H1 (cell line): ENCODE data around the gene NOC4L. TPM values are rescaled to one million over a fixed set of nuclear protein-coding genes. Genes with fewer than 3 reads are reported as not detected.

Experiments used
- CTCF ChIA-PET: fragments of 300-600 bp; sonication (Branson Sonifier 250); formaldehyde crosslinking; loops from one replicate; lab custom pipeline; 2021; ENCODE audit not compliant: partially characterized antibody; lab: Charles Lee
- POLR2A ChIA-PET: fragments of 300-600 bp; sonication (Branson Sonifier 250); formaldehyde crosslinking; loops from one replicate; lab custom pipeline; 2021; ENCODE audit warnings: inconsistent platforms; ENCODE audit not compliant: partially characterized antibody; lab: Charles Lee
- DNase-seq, 2 experiments: peaks; one replicate each; pipeline versions ENCODE4 v3.0.0 to v3.0.0-alpha.2; 2010 to 2022; ENCODE audit warnings: low spot score in 2 of 2, low read depth in 1 of 2, mixed read lengths in 1 of 2
- FAIRE-seq: peaks from 2 replicates; lab custom pipeline; 2011; peaks lifted over from hg19 to GRCh38; lab: Jason Lieb, UNC
- H2AFZ ChIP-seq: 2 replicates; pipeline ENCODE4 v1.8.1; 2012; ENCODE audit warnings: low read length, inconsistent platforms
- H2AK5ac ChIP-seq: 2 replicates; pipeline ENCODE4 v1.6.1; 2013; ENCODE audit warnings: low read depth, low read length
- H2BK120ac ChIP-seq: replicated peaks from 2 replicates; pipeline ENCODE3; 2013; ENCODE audit warnings: low read depth, low read length, inconsistent platforms
- H2BK12ac ChIP-seq: 2 replicates; pipeline ENCODE4 v1.6.1; 2013; ENCODE audit warnings: low read depth, low read length
- H2BK15ac ChIP-seq: 2 replicates; pipeline ENCODE4 v1.6.1; 2013; ENCODE audit warnings: low read length
- H2BK20ac ChIP-seq: 2 replicates; pipeline ENCODE4 v1.6.1; 2013; ENCODE audit warnings: low read length
- H2BK5ac ChIP-seq: 2 replicates; pipeline ENCODE4 v1.6.1; 2013; ENCODE audit warnings: low read depth, low read length
- H3K14ac ChIP-seq: 2 replicates; pipeline ENCODE4 v1.6.1; 2013; ENCODE audit warnings: inconsistent platforms; ENCODE audit not compliant: insufficient read length
- H3K18ac ChIP-seq: 2 replicates; pipeline ENCODE4 v1.6.1; 2013; ENCODE audit warnings: low read length; ENCODE audit errors: extremely low read depth
- H3K23ac ChIP-seq: 2 replicates; pipeline ENCODE4 v1.6.1; 2013; ENCODE audit warnings: inconsistent platforms; ENCODE audit not compliant: insufficient read length
- H3K23me2 ChIP-seq: 2 replicates; pipeline ENCODE4 v1.6.1; 2013; ENCODE audit warnings: low read depth, low read length
- H3K27ac ChIP-seq: 2 replicates; pipeline ENCODE4 v1.6.1; 2011; ENCODE audit warnings: low read depth, low read length, inconsistent platforms
- H3K27me3 ChIP-seq, 4 experiments: replicated peaks in 1 of 4; 1 replicate in 1 of 4; 2 replicates in 3 of 4; pipeline versions ENCODE4 v1.6.1 to v1.8.1; 2011 to 2013; ENCODE audit warnings: low read length in 3 of 4, mild to moderate bottlenecking in 3 of 4, inconsistent platforms in 2 of 4, mixed read lengths in 2 of 4, moderate library complexity in 1 of 4; ENCODE audit not compliant: control insufficient read depth in 3 of 4, insufficient read depth in 3 of 4; ENCODE audit errors: extremely low read depth in 1 of 4
- H3K36me3 ChIP-seq, 4 experiments: 2 replicates each; pipeline versions ENCODE4 v1.6.1 to v1.8.1; 2011 to 2013; ENCODE audit warnings: mild to moderate bottlenecking in 4 of 4, low read length in 3 of 4, moderate library complexity in 2 of 4, control low read depth in 1 of 4, inconsistent platforms in 1 of 4; ENCODE audit not compliant: insufficient read depth in 4 of 4, control insufficient read depth in 2 of 4
- H3K4ac ChIP-seq: replicated peaks from 2 replicates; pipeline ENCODE3; 2013; ENCODE audit warnings: low read length, low read depth, mixed read lengths, inconsistent platforms; ENCODE audit not compliant: insufficient read length
- H3K4me1 ChIP-seq, 4 experiments: replicated peaks in 1 of 4; 1 replicate in 1 of 4; 2 replicates in 3 of 4; pipeline versions ENCODE4 v1.6.1 to v1.8.1; 2011 to 2013; ENCODE audit warnings: low read length in 3 of 4, inconsistent platforms in 2 of 4, mixed read lengths in 1 of 4; ENCODE audit not compliant: insufficient read depth in 4 of 4, control insufficient read depth in 3 of 4
- H3K4me2 ChIP-seq, 2 experiments: 2 replicates each; pipeline versions ENCODE4 v1.6.1 to v1.8.1; 2011 to 2013; ENCODE audit warnings: low read depth in 2 of 2, low read length in 2 of 2, control low read depth in 1 of 2, inconsistent platforms in 1 of 2, mild to moderate bottlenecking in 1 of 2; ENCODE audit not compliant: insufficient read depth in 1 of 2
- H3K4me3 ChIP-seq, 4 experiments: fragments of 200-600, 300-600 bp in 1 of 4; sonication (generic), shearing (Covaris generic), sonication (Bioruptor Twin) in 1 of 4; 2 replicates each; pipeline versions ENCODE4 v1.5.1 to v1.8.1; 2011 to 2016; ENCODE audit warnings: low read length in 4 of 4, low read depth in 3 of 4, control low read depth in 2 of 4, inconsistent platforms in 2 of 4, mild to moderate bottlenecking in 2 of 4, mixed read lengths in 1 of 4, moderate library complexity in 1 of 4; ENCODE audit not compliant: insufficient read depth in 2 of 4; ENCODE audit errors: extremely low read depth in 1 of 4
- H3K56ac ChIP-seq: replicated peaks from 2 replicates; pipeline ENCODE3; 2013; ENCODE audit warnings: low read depth, mild to moderate bottlenecking, mixed read lengths, low read length, inconsistent platforms; ENCODE audit not compliant: insufficient read length
- H3K79me1 ChIP-seq: 2 replicates; pipeline ENCODE4 v1.6.1; 2013; ENCODE audit warnings: low read depth, low read length, control low read depth
- H3K79me2 ChIP-seq, 2 experiments: 2 replicates each; pipeline versions ENCODE4 v1.6.1 to v1.8.1; 2012 to 2013; ENCODE audit warnings: low read length in 2 of 2, mild to moderate bottlenecking in 2 of 2, inconsistent platforms in 1 of 2; ENCODE audit not compliant: insufficient read depth in 2 of 2, control insufficient read depth in 1 of 2
- H3K9ac ChIP-seq, 4 experiments: replicated peaks in 1 of 4; 1 replicate in 1 of 4; 2 replicates in 3 of 4; pipeline versions ENCODE4 v1.6.1 to v1.8.1; 2011 to 2013; ENCODE audit warnings: low read depth in 3 of 4, low read length in 3 of 4, control low read depth in 2 of 4, mild to moderate bottlenecking in 2 of 4, moderate library complexity in 2 of 4, inconsistent platforms in 1 of 4; ENCODE audit errors: extremely low read depth in 1 of 4
- H3K9me3 ChIP-seq, 2 experiments: 2 replicates each; pipeline versions ENCODE4 v1.6.1 to v1.8.1; 2012 to 2013; ENCODE audit warnings: mild to moderate bottlenecking in 2 of 2, moderate library complexity in 2 of 2, control low read depth in 1 of 2, inconsistent platforms in 1 of 2, low read depth in 1 of 2, low read length in 1 of 2, mixed read lengths in 1 of 2; ENCODE audit not compliant: insufficient read depth in 2 of 2
- H4K20me1 ChIP-seq, 2 experiments: replicated peaks in 1 of 2; 2 replicates each; pipeline versions ENCODE3 to v1.8.1; 2011 to 2013; ENCODE audit warnings: inconsistent platforms in 2 of 2, low read length in 2 of 2, mild to moderate bottlenecking in 1 of 2; ENCODE audit not compliant: insufficient read depth in 2 of 2, control insufficient read depth in 1 of 2
- H4K5ac ChIP-seq: 2 replicates; pipeline ENCODE4 v1.6.1; 2013; ENCODE audit warnings: low read length, low read depth, mixed read lengths, inconsistent platforms; ENCODE audit not compliant: insufficient read length
- H4K8ac ChIP-seq: 2 replicates; pipeline ENCODE4 v1.8.0; 2013; ENCODE audit warnings: mild to moderate bottlenecking, moderate library complexity, low read length, inconsistent platforms; ENCODE audit not compliant: insufficient read depth; ENCODE audit errors: extremely low read depth
- H4K91ac ChIP-seq: replicated peaks from 2 replicates; pipeline ENCODE3; 2013; ENCODE audit warnings: low read length, mixed read lengths, inconsistent platforms; ENCODE audit not compliant: insufficient read length
- CBX5 ChIP-seq: fragments of 300-800, 300-1000 bp; sonication (generic); IDR thresholded peaks from 2 replicates; pipeline ENCODE4 v1.7.1; 2016; ENCODE audit warnings: antibody characterized with exemption, low read length, low read depth
- MAFK ChIP-seq: IDR thresholded peaks from 2 replicates; pipeline ENCODE4 v1.6.1; 2012; ENCODE audit warnings: low read depth, mild to moderate bottlenecking, improper control_type of control experiment, low read length
- RBBP5 ChIP-seq: IDR thresholded peaks from 2 replicates; pipeline ENCODE4 v1.7.1; 2012; ENCODE audit warnings: low read depth, mild to moderate bottlenecking, inconsistent platforms, low read length, moderate library complexity, borderline replicate concordance
- TEAD4 ChIP-seq: IDR thresholded peaks from 2 replicates; pipeline ENCODE4 v1.6.1; 2012; ENCODE audit warnings: low read depth, low read length, inconsistent platforms, mixed read lengths
- WGBS, 2 experiments: shearing (Covaris generic) in 1 of 2; methylation state at CpG; one replicate each; pipeline versions ENCODE4 v1.1.6 to v1.1.7; 2013 to 2015; ENCODE audit warnings: low lambda C conversion rate in 2 of 2, mixed read lengths in 2 of 2, inconsistent platforms in 1 of 2, low coverage in 1 of 2, missing lambda C conversion rate in 1 of 2; ENCODE audit not compliant: insufficient replicate concordance in 2 of 2, insufficient coverage in 1 of 2, insufficient read length in 1 of 2; ENCODE audit errors: extremely low coverage in 1 of 2, missing lambda C conversion rate in 1 of 2; 5-methylcytosine and 5-hydroxymethylcytosine counted together
- polyA plus RNA-seq, 7 experiments: library from polyadenylated mRNA; depleted of rRNA in 3 of 7; stranded (reverse) in 5 of 7; unstranded in 2 of 7; fragments of >200 nt in 5 of 7; fragments of 200-250 nt in 2 of 7; gene quantifications; 1 replicate in 5 of 7; 2 replicates in 1 of 7; 4 replicates in 1 of 7; pipeline versions ENCODE4 v1.2.1 to v1.2.3, GENCODE V29; 2011 to 2013; ENCODE audit warnings: missing spikeins in 2 of 7, mixed read lengths in 2 of 7
- total RNA-seq: library from RNA; stranded (reverse); fragmentation: NEBNext Ultra II Directional; extraction: Animal tissue kit (Norgen Biotek cat#: 25700); gene quantifications from 2 replicates; pipeline ENCODE4 v1.2.1, GENCODE V29; 2021

The NOC4L gene
- total and polyA plus RNA-seq, 2 of the 8 experiments (the other 6 are each of a cell fraction or from before 2014, with no cell fraction given) = 26.8 to 40.3 TPM

DNA sequence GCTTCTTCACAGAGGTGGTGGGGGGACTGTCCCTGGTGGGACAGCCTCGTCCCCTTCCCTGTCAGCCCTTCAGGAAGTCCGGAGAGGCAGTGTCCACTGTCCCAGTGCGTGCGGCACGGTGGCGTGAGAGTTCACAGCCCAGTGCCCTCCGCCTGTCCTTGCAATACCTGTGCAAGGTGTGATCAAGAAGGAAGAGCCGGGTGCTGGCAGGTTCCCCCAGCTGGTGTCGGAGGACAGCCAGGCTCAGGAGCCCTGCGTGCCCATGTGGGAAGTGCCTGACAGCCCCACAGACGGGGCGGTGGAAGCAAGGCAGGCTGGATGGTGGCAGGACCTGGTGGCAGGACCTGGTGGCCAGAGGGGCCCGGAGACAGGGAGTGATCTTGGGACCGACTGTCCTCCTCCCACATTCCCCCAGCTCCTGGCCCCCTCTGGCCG, 16.4 kb downstream of the NOC4L start:
- Histone ChIP-seq H3K23ac (no peak overlapping the region), H2BK12ac (no peak overlapping the region), H3K27ac (no peak overlapping the region), H3K27me3 (peaks cover 0 to 4% (median 2%) of the 10 kb centered on the region in 4 experiments; a peak in 4 of 7 replicates), H2BK15ac (no peak overlapping the region), H4K5ac (no peak overlapping the region), H3K4me3 (no peak overlapping the region), H3K4me2 (no peak overlapping the region), H3K4ac (no peak overlapping the region), H3K23me2 (peaks cover 30% of the 10 kb centered on the region), H3K9me3 (peaks cover 0 to 20% of the 10 kb centered on the region in 2 experiments; a peak in 3 of 4 replicates), H3K79me2 (peaks cover 0 to 3% of the 10 kb centered on the region in 2 experiments; a peak in 1 of 4 replicates), H2BK120ac (no peak overlapping the region), H3K18ac (no peak overlapping the region), H4K91ac (no peak overlapping the region), H3K36me3 (peaks cover 8 to 25% (median 20%) of the 10 kb centered on the region in 4 experiments; a peak in 5 of 8 replicates), H3K14ac (no peak overlapping the region), H2AFZ (no peak overlapping the region), H4K20me1 (peaks cover 0 to 27% of the 10 kb centered on the region in 2 experiments), H2BK20ac (no peak overlapping the region), H3K4me1 (no peaks in the 10 kb centered on the region; a peak in 1 of 7 replicates), H2BK5ac (no peak overlapping the region), H3K79me1 (peaks cover 10% of the 10 kb centered on the region; the same call in 1 of the 2 replicates), H3K56ac (no peak overlapping the region), H2AK5ac (no peak overlapping the region), H3K9ac (no peak overlapping the region), H4K8ac (no peak overlapping the region)
- ChIA-PET POLR2A (interaction anchor here (1.1 to 1.3 kb wide), 3 partner anchors 15 to 23 kb away, joined by 3 to 4 read pairs (median 3); no protein-coding TSS in a partner anchor), CTCF (interaction anchor here (0.6 to 2.2 kb wide), 7 partner anchors 8 to 59 kb away, joined by 3 to 9 read pairs (median 3); no protein-coding TSS in a partner anchor)
- TF ChIP-seq CBX5 = no peak
- TF ChIP-seq TEAD4 = no peak
- no peak for TF ChIP-seq MAFK
- TF ChIP-seq RBBP5 = no peak
- DNase-seq (no peak), FAIRE-seq (no peak)
- WGBS, 2 experiments = 93% methylated on average over 12 of the region's 15 CpGs; no CpG with 5 or more reads in 1 of the 2 experiments
